ENCODE results near the gene ZNF768. TPM values are rescaled to one million over a fixed set of nuclear protein-coding genes. Genes with fewer than 3 reads are reported as not detected.

The ZNF768 gene
- total and polyA plus RNA-seq, 2 of the 13 experiments (the other 11 are each of a cell fraction or from before 2014, with no cell fraction given), result 26.7 to 34.4 TPM

GRCh38 chr16:30521873-30522641 is 4.3 kb downstream of the ZNF768 start (continued):
- TF ChIP-seq CERS6 (CRISPR knock-in tag; IDR thresholded peaks at IDR 0.05), result no peak
- no peak for TF ChIP-seq HMGA1 (CRISPR knock-in tag; conservative IDR thresholded peaks at IDR 0.05)
- TF ChIP-seq MXD1 (CRISPR knock-in tag; IDR thresholded peaks at IDR 0.05), result peak; percentile 71; the same call in 1 of the 2 replicates
- TF ChIP-seq EEA1 (CRISPR knock-in tag; IDR thresholded peaks at IDR 0.05; ENCODE audit: borderline replicate concordance), result peak; percentile 67; the same call in 1 of the 2 replicates
- TF ChIP-seq ZFY (CRISPR knock-in tag; IDR thresholded peaks at IDR 0.05), result peak; percentile 52; the same call in 1 of the 2 replicates
- TF ChIP-seq ZNF382 (CRISPR knock-in tag; IDR thresholded peaks at IDR 0.05; ENCODE audit: borderline replicate concordance), result no peak
- TF ChIP-seq HNF4A (CRISPR knock-in tag; IDR thresholded peaks at IDR 0.05), result peak; percentile 16; the same call in 1 of the 2 replicates
- peak; percentile 90 for TF ChIP-seq ZNF501 (CRISPR knock-in tag; IDR thresholded peaks at IDR 0.05)
- no peak for TF ChIP-seq ZNF615 (CRISPR knock-in tag; IDR thresholded peaks at IDR 0.05; ENCODE audit: borderline replicate concordance)
- no peak for TF ChIP-seq REST (IDR thresholded peaks at IDR 0.05; ENCODE audit: borderline replicate concordance in 1 of 2, low read depth in 1 of 2, low read length in 2 of 2)
- no peak for TF ChIP-seq RERE (CRISPR knock-in tag; IDR thresholded peaks at IDR 0.05; ENCODE audit: low read depth)
- TF ChIP-seq PLRG1 (conservative IDR thresholded peaks at IDR 0.05), result no peak
- 0 out of 2 replicates have a peak, but pooled peaks have one; percentile 62 for TF ChIP-seq ETS1 (CRISPR knock-in tag; IDR thresholded peaks at IDR 0.05)
- TF ChIP-seq ZNF652 (CRISPR knock-in tag; IDR thresholded peaks at IDR 0.05; ENCODE audit: borderline replicate concordance, low read depth), result no peak
- TF ChIP-seq ZNF556 (CRISPR knock-in tag; IDR thresholded peaks at IDR 0.05; ENCODE audit: borderline replicate concordance), result peak; percentile 57; the same call in 1 of the 2 replicates

Data from HepG2 (cell line).